Liver (tissue), 9 donors: Measurements from ENCODE around the gene USH1G. TPM values are rescaled to one million over a fixed set of nuclear protein-coding genes. Genes with fewer than 3 reads are reported as not detected.

Experiments
- DNase-seq: peaks from one replicate; pipeline ENCODE4 v3.0.0-alpha.2; 2017; ENCODE audit warnings: low spot score
- H3K27ac ChIP-seq, 2 donors: one replicate each; pipeline ENCODE4 v1.7.0; 2013; ENCODE audit warnings: inconsistent platforms in 2 of 2, low read length in 2 of 2, control low read depth in 1 of 2, low read depth in 1 of 2, mild to moderate bottlenecking in 1 of 2
- H3K27me3 ChIP-seq, 4 donors: one replicate each; pipeline versions ENCODE4 v1.6.1 to v1.7.0; 2013; ENCODE audit warnings: low read length in 3 of 4, inconsistent platforms in 1 of 4, mild to moderate bottlenecking in 1 of 4, moderate library complexity in 1 of 4; ENCODE audit not compliant: control insufficient read depth in 4 of 4, insufficient read depth in 4 of 4
- H3K36me3 ChIP-seq, 4 donors: one replicate each; pipeline versions ENCODE4 v1.6.1 to v1.7.0; 2013; ENCODE audit warnings: low read length in 3 of 4, mild to moderate bottlenecking in 3 of 4, low read depth in 1 of 4, moderate library complexity in 1 of 4; ENCODE audit not compliant: control insufficient read depth in 4 of 4, insufficient read depth in 3 of 4
- H3K4me1 ChIP-seq, 4 donors: one replicate each; pipeline versions ENCODE4 v1.6.1 to v1.7.0; 2013; ENCODE audit warnings: low read length in 3 of 4, mild to moderate bottlenecking in 3 of 4, moderate library complexity in 1 of 4; ENCODE audit not compliant: control insufficient read depth in 4 of 4, insufficient read depth in 4 of 4
- H3K4me3 ChIP-seq, 3 donors: one replicate each; pipeline versions ENCODE4 v1.6.1 to v1.7.0; 2013; ENCODE audit warnings: low read length in 3 of 3, control low read depth in 1 of 3, low read depth in 1 of 3, mild to moderate bottlenecking in 1 of 3
- H3K9ac ChIP-seq, 2 donors: one replicate each; pipeline ENCODE4 v1.7.0; 2013; ENCODE audit warnings: low read length in 2 of 2, mild to moderate bottlenecking in 2 of 2, moderate library complexity in 2 of 2, control low read depth in 1 of 2, low read depth in 1 of 2
- H3K9me3 ChIP-seq, 4 donors: one replicate each; pipeline versions ENCODE4 v1.6.1 to v1.7.0; 2013; ENCODE audit warnings: low read length in 3 of 4; ENCODE audit not compliant: control insufficient read depth in 4 of 4
- ATF3 ChIP-seq: IDR thresholded peaks from 2 replicates; pipeline ENCODE4 v1.6.1; 2016; ENCODE audit warnings: antibody characterized with exemption
- CTCF ChIP-seq: fragments of 150-350 bp; IDR thresholded peaks from 2 replicates; pipeline ENCODE4 v1.5.1; 2017; ENCODE audit warnings: improper control_type of control experiment, low read depth, low read length; ENCODE audit not compliant: missing input control
- GABPA ChIP-seq, 2 donors: IDR thresholded peaks in 1 of 2; conservative IDR thresholded peaks in 1 of 2; 2 replicates each; pipeline ENCODE4 v1.6.1; 2016; ENCODE audit warnings: antibody characterized with exemption in 2 of 2, mild to moderate bottlenecking in 1 of 2, moderate library complexity in 1 of 2
- HNF4A ChIP-seq, 2 donors: conservative IDR thresholded peaks; 2 replicates each; pipeline ENCODE4 v1.6.1; 2016; ENCODE audit warnings: antibody characterized with exemption in 2 of 2, mild to moderate bottlenecking in 2 of 2
- HNF4G ChIP-seq: IDR thresholded peaks from 2 replicates; pipeline ENCODE4 v1.6.1; 2016; ENCODE audit warnings: antibody characterized with exemption
- JUND ChIP-seq, 2 donors: IDR thresholded peaks; 2 replicates each; pipeline ENCODE4 v1.6.1; 2016; ENCODE audit warnings: antibody characterized with exemption in 2 of 2
- NR2F2 ChIP-seq: IDR thresholded peaks from 2 replicates; pipeline ENCODE4 v1.6.1; 2016; ENCODE audit warnings: antibody characterized with exemption
- REST ChIP-seq: IDR thresholded peaks from 2 replicates; pipeline ENCODE4 v1.6.1; 2016; ENCODE audit warnings: antibody characterized with exemption, mild to moderate bottlenecking
- SP1 ChIP-seq: IDR thresholded peaks from 2 replicates; pipeline ENCODE4 v1.6.1; 2018; ENCODE audit warnings: antibody characterized with exemption, mild to moderate bottlenecking
- YY1 ChIP-seq: IDR thresholded peaks from 2 replicates; pipeline ENCODE4 v1.6.1; 2016; ENCODE audit warnings: antibody characterized with exemption, mild to moderate bottlenecking
- ZBTB33 ChIP-seq: IDR thresholded peaks from 2 replicates; pipeline ENCODE4 v1.6.1; 2016; ENCODE audit warnings: antibody characterized with exemption
- WGBS: extraction: QIAGEN DNeasy Blood & Tissue Kit; methylation state at CpG from one replicate; pipeline ENCODE4 v1.1.7; 2013; 5-methylcytosine and 5-hydroxymethylcytosine counted together
- polyA plus RNA-seq, 2 donors: library from polyadenylated mRNA; stranded (reverse) in 1 of 2; unstranded in 1 of 2; fragments of 200-250 nt in 1 of 2; fragments of >200 nt in 1 of 2; fragmentation: Nextera tagmentation in 1 of 2; extraction: Ambion mirVana in 1 of 2; gene quantifications; one replicate each; pipeline versions ENCODE4 v1.2.1 to v1.2.3, GENCODE V29; 2013 to 2015
- total RNA-seq, 2 donors: library from RNA; depleted of rRNA; stranded (reverse); fragments of >200 nt; gene quantifications; one replicate each; pipeline ENCODE4 v1.2.3, GENCODE V29; 2014
- donor health status: healthy.
- donor health status: healthy.
- donor health status: healthy.
- donor health status: healthy.
- donor health status: healthy.

Gene USH1G
- total and polyA plus RNA-seq, 4 donors: under 0.01 TPM; not detected in 3

GRCh38 chr17:74930535-74931036 lies 7.5 kb upstream of the USH1G start:
- no peak overlapping the region for H3K4me3 ChIP-seq
- H3K9me3 ChIP-seq: no peaks in the 10 kb centered on the region
- DNase-seq: no peak
- no peak for TF ChIP-seq CTCF
- no peak for TF ChIP-seq ZBTB33
- no peak for TF ChIP-seq GABPA (IDR thresholded peaks at IDR 0.05 in 1 of 2, conservative IDR thresholded peaks at IDR 0.05 in 1 of 2)
- TF ChIP-seq NR2F2: no peak
- no peak for TF ChIP-seq JUND (IDR thresholded peaks at IDR 0.05)
- WGBS: 90% methylated on average over 24 of the region's 24 CpGs
- H3K27ac ChIP-seq: no peak overlapping the region
- H3K4me1 ChIP-seq: peaks cover 0 to 3% (median under 1%) of the 10 kb centered on the region in 4 donors
- peaks cover 0 to 8% (median 4%) of the 10 kb centered on the region in 4 donors for H3K27me3 ChIP-seq
- no peak overlapping the region for H3K9ac ChIP-seq
- no peaks in the 10 kb centered on the region for H3K36me3 ChIP-seq

- peaks cover under 1 to 6% (median 3%) of the 10 kb centered on the region in 4 donors for H3K4me1 ChIP-seq
- WGBS: 79% methylated on average over 6 of the region's 6 CpGs
Observed at GRCh38 chr17:74928786-74929185, 5.7 kb upstream of the USH1G start.

More at GRCh38 chr17:74928786-74929185, 5.7 kb upstream of the USH1G start:
- peaks cover 3 to 11% (median 7%) of the 10 kb centered on the region in 4 donors for H3K27me3 ChIP-seq
- no peak for DNase-seq
- H3K9ac ChIP-seq: no peak overlapping the region
- no peak overlapping the region for H3K27ac ChIP-seq
- H3K4me3 ChIP-seq: no peak overlapping the region
- no peaks in the 10 kb centered on the region for H3K9me3 ChIP-seq
- no peaks in the 10 kb centered on the region for H3K36me3 ChIP-seq
- TF ChIP-seq ZBTB33 (no peak), HNF4A (conservative IDR thresholded peaks at IDR 0.05) (no peak), REST (no peak), ATF3 (no peak), YY1 (no peak), HNF4G (no peak), SP1 (no peak)
